ENCODE measurements around the gene TRAK2.

Gene TRAK2

DNA sequence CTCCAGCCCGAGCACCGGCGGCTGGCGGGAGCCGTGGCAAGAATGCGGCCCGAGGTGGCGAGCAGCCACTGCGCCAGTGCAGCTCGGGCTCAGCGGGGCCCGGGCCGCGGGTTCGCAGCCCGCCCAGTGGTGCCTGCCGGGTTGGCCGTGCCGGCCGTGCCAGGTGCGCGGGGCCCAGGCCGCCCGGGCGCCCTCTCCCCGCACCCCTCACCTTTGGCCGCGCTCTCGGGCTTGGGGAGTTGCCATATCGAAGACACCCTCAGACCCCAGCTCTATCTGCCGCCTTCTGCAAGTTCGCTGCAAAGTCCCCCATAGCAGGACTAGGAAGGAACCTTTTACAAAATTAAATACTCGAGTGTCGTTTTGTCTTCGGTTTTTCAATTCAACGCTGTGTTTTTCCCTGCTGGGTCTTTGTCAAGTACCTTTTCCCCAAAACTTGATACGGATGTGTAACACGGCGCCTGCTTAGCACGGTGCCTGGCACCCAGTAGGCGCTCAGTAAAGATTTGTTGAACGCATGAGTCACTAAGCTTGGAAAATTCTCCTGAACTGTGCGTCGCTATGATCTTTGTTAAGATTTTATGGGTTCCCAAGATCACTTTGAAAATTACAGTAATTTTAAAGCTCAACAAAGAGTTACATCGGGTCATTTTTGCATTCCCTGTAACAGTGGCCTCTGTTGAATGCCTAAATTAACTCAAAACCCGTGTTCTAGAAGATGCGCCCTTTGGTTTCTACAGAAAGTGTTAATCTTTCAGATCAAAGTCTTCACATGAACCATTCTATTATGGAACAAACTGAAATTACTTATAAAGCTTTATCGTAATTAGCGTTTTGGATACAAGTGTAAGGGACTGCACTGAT lies 1.0 kb upstream of the TRAK2 start:
- no peak for DNase-seq (ENCODE audit: extremely low read depth, low read depth)
- H3K4me3 ChIP-seq (replicated peaks; ENCODE audit: low read depth, low read length) = peak overlapping the region; percentile 99
- TF ChIP-seq CTCF (IDR thresholded peaks at IDR 0.05; ENCODE audit: low read depth, low read length, missing control alignments) = no peak

- peak overlapping the region; percentile 99 for H3K4me3 ChIP-seq (replicated peaks; ENCODE audit: low read depth, low read length)
- DNase-seq (ENCODE audit: extremely low read depth, low read depth) = no peak
- no peak for TF ChIP-seq CTCF (IDR thresholded peaks at IDR 0.05; ENCODE audit: low read depth, low read length, missing control alignments)
Measured at GRCh38 chr2:201450954-201451291, 335 bp downstream of the TRAK2 start.

DNA sequence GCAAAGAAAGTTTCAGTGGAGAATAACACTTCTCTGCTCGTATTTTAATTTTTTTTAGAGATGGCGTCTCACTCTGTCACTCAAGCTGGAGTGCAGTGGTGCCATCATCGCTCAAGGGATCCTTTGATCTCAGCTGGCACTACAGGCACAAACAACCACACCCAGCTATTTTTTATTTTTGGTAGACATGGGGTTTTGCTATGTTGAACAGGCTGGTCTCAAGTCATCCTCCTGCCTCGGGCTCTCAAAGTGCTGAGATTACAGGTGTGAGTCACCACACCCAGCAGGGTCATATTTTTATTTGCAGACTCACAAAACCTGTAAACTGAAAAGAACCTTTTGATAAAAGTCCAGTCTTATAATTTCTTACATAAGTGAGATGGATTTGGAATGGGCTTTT lies 2.6 kb downstream of the TRAK2 start:
- DNase-seq (ENCODE audit: extremely low read depth, low read depth) = no peak
- no peak for TF ChIP-seq CTCF (IDR thresholded peaks at IDR 0.05; ENCODE audit: low read depth, low read length, missing control alignments)

DNA sequence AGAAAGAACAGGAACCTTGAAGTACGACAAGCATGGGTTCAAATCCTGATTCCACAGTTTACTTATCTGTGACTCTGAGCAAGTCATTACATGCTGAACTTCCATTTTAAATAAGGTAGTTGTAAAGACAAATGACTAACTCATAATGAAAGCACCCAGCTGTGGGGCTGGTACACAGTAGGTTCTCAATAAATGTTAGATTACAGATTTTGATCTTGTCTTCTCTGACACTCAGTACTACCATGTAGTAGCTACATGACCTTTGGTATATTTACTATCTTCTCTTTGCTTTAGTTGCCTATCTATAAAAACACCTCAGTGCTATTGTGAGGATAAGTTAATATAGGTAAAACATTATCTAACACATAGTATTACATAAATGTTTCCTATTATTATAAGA lies 3.2 kb downstream of the TRAK2 start:
- TF ChIP-seq CTCF (IDR thresholded peaks at IDR 0.05; ENCODE audit: low read depth, low read length, missing control alignments) = no peak
- DNase-seq (ENCODE audit: extremely low read depth, low read depth) = no peak
- H3K4me3 ChIP-seq (replicated peaks; ENCODE audit: low read depth, low read length) = no peak overlapping the region

More for the DNA sequence above, 2.6 kb downstream of the TRAK2 start:
- no peak overlapping the region for H3K4me3 ChIP-seq (replicated peaks; ENCODE audit: low read depth, low read length)

GRCh38 chr2:201447086-201447485 lies 4.2 kb downstream of the TRAK2 start:
- no peak for DNase-seq (ENCODE audit: extremely low read depth, low read depth)
- TF ChIP-seq CTCF (IDR thresholded peaks at IDR 0.05; ENCODE audit: low read depth, low read length, missing control alignments) = no peak
- H3K4me3 ChIP-seq (replicated peaks; ENCODE audit: low read depth, low read length) = no peak overlapping the region

- no peak for DNase-seq (ENCODE audit: extremely low read depth, low read depth)
- H3K4me3 ChIP-seq (replicated peaks; ENCODE audit: low read depth, low read length) = no peak overlapping the region
- no peak for TF ChIP-seq CTCF (IDR thresholded peaks at IDR 0.05; ENCODE audit: low read depth, low read length, missing control alignments)
Measured at GRCh38 chr2:201444746-201445465, 6.4 kb downstream of the TRAK2 start.

Data from HFF-Myc (cell line).